HG02623 (cell line): ENCODE data around the gene ANKRD35.
"Not testable (repeated sequence)": the region's sequence is repeated elsewhere in the genome, so short reads cannot be mapped to it uniquely, and the experiment has no call there.

Experiments used
- ATAC-seq: cut with Tn5 transposase; IDR thresholded peaks from one replicate; pipeline ENCODE4 v1.9.1; 2021; ENCODE audit warnings: moderate library complexity; ENCODE audit not compliant: unreplicated experiment

ANKRD35 gene, protein sequence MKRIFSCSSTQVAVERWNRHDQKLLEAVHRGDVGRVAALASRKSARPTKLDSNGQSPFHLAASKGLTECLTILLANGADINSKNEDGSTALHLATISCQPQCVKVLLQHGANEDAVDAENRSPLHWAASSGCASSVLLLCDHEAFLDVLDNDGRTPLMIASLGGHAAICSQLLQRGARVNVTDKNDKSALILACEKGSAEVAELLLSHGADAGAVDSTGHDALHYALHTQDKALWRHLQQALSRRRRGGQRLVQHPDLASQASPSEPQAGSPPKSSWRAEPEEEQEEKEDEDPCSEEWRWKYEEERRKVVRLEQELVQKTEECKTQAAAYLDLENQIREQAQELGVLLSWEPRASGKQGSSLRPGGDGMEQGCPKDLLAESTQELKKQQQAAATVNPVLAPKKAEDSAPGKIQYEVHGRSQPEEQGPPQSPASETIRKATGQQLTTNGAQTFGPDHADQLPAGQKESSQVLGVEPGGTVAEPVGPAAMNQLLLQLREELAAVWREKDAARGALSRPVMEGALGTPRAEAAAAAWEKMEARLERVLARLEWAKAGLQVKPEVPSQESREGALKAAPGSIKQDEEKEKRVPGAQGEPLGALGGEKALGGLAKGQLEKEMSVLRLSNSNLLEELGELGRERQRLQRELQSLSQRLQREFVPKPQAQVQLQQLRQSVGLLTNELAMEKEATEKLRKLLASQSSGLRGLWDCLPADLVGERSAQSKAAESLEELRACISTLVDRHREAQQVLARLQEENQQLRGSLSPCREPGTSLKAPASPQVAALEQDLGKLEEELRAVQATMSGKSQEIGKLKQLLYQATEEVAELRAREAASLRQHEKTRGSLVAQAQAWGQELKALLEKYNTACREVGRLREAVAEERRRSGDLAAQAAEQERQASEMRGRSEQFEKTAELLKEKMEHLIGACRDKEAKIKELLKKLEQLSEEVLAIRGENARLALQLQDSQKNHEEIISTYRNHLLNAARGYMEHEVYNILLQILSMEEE

GRCh38 chr1:145885738-145886287 lies at the start of gene ANKRD35:
TSS of gene ANKRD35 (minus strand) at chr1:145885866. CDS start at chr1:145885758, 108 bp downstream.
- peak; percentile 99 for ATAC-seq

DNA sequence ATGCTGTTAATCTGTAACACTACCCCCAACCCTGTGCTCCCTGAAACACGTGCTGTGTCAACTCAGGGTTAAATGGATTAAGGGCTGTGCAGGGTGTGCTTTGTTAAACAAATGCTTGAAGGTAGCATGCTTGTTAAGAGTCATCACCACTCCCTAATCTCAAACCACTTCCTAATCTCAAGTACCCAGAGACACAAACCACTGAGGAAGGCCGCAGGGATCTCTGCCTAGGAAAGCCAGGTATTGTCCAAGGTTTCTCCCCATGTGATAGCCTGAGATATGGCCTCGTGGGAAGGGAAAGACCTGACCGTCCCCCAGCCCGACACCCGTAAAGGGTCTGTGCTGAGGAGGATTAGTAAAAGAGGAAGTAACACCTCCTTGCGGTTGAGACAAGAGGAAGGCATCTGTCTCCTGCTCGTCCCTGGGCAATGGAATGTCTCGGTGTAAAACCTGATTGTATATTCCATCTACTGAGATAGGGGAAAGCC lies 46.9 kb upstream of the ANKRD35 start:
- not testable (repeated sequence) for ATAC-seq

DNA sequence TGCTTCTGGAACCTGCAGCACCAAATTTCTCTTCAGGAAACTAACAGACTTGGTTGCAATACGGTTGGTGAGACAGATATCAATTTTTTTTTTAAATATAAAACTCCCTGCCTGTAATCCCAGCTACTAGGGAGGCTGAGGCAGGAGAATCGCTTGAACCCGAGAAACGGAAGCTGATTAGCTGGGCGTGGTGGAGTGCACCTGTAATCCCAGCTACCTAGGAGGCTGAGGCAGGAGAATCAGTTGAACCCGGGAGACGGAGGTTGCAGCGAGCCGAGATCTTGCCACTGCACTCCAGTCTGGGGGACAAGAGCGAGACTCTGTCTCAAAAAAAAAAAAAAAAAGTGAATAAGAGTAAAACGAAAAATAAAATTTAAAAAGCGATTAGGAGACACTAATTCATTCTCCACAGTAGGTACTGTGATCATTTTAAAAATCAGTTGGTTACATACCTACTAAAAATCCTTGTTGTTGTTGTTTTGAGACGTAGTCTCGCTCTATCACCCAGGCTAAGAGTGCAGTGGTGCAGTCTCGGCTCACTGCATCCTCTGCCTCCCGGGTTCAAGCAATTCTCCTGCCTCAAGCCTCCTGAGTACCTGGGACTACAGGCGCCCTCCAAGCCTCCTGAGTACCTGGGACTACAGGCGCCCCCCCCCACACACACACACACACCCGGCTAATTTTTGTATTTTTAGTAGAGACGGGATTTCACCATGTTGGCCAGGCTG lies 42.4 kb upstream of the ANKRD35 start:
- no peak for ATAC-seq

DNA sequence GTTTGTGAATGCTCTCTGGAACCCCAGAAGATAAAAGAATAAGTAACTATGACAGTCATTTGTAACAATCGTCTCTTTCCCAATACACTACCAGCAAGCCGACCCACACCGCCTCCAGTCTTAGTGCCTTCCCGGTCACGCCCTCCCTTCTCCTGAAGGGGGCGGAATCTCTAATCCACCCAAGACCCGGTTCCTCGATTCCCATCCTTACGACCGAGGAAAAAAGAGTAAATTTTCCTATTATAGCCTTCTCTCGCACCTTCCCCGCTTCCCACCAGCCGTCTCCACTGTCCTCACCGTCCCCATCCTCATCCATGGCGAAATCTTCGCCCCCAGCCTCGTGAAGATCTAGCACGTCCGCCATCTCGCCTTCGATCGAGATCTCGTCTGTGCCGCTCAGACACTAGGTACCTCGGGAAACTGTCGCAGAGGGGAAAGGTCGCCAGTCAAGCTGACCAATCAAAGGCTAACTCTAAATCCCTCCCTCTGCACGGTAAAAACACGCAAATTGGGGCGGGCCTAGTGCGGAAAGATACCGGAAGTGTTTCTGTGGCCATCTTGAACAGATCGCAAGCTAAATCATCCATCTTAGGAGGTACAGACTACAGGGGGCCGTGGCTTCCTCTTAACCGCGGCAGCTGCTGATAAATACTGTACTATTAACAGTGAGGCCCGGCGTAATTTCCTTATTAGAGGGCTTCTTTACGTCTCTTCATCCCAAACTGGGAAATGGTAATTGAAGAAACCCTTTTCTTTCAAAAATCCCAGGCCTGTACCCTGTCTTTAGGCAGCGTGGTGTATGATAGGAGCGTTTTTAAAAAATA lies 41.6 kb upstream of the ANKRD35 start, which contains the start of gene RBM8A:
Gene RBM8A, minus strand, starts transcription at position 422 of the 824 bp plus-strand sequence. Its CDS starts 58 bp downstream, at position 364.
- peak; percentile 93 for ATAC-seq

DNA sequence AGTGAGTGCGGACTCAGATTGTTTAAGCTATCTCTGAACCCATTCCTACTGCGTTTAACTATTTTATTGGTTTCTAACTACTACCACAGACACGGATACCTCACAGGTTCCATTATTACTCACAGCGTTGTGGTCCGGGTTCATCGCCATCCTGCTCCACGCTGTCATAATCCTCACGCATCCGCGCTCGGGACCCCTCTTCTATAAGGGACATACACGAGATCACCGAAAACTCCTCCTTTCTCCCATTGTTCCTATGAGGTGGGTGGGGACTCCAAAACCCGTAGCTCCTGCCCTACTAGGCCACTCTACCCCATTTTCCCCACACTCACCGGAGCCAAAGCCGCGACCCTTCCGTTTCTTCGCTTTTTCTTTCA lies 41.0 kb upstream of the ANKRD35 start:
- ATAC-seq = no peak

GRCh38 chr1:145922266-145922665 lies 36.6 kb upstream of the ANKRD35 start:
- ATAC-seq = no peak

DNA sequence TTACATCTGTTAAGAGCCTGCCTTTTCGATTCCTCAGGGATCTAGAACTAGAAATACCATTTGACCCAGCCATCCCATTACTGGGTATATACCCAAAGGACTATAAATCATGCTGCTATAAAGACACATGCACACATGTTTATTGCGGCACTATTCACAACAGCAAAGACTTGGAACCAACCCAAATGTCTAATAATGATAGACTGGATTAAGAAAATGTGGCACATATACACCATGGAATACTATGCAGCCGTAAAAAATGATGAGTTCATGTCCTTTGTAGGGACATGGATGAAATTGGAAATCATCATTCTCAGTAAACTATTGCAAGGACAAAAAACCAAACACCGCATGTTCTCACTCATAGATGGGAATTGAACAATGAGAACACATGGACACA lies 34.6 kb upstream of the ANKRD35 start:
- ATAC-seq = not testable (repeated sequence)

- ATAC-seq = no peak
Measured at GRCh38 chr1:145918992-145919939, 33.6 kb upstream of the ANKRD35 start.

DNA sequence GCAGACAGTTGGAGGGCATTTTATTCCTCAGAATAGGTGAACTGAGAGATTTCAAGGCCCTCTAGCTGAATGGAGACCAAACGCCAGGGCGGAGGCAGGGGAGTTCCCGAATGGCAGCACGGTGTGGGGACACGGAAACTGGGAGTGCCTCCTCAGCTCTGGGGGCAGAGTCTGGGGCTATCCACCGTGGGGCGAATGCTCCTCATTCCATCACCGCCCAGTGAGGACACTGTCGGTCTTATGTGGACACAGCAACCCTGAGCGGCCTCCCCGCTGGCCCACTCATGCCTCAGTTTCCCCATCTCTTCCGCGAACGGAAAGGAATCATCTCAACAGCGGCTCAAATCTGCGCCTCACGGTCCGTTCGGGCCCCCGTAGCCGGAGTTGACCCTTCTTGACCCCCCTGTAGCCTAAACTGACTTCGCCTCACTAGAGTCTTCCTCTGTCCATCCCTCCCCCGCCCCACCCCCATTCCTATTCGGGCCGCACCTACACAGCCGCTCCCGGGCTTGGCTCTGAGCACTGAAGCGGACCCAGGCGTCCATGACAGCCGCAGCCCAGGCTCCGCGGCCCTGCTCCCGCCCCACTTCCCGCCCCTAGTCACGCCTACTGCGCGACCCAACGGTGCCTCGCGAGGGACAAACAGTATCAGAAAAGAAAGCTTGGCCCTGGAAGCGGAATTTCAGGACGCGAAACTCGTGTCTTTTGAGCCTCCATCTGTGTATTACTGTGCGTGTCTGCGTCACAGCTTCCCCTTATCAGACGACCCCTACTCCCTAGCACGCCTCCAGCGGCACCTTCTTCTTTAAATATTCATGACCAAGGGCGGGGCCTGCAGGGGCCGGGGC lies 32.7 kb upstream of the ANKRD35 start, which contains the start of gene PEX11B:
Gene PEX11B, minus strand, starts transcription at position 574 of the 848 bp plus-strand sequence. Its CDS starts 29 bp downstream, at position 545.
- ATAC-seq = peak; percentile 91

GRCh38 chr1:145917595-145917994 lies 31.9 kb upstream of the ANKRD35 start:
- no peak for ATAC-seq

DNA sequence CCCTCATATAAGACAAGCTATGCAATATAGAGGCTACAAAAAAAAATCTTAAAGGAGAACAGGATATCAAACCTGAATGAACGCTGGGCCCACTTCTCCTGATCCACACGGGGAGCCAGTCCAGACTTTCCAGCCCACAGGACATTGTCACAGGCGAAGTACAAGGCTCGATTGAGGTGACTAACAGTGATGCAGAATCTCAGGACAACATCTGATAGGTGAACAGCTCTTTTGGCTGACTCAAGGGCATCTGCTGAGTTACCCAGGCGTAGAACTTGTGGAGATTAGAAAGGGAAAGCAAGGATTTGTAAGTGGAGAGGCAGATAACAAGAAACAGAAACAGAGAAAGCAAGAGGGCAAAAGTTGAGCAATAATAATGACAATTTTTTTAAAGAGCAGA lies 31.1 kb upstream of the ANKRD35 start:
- no peak for ATAC-seq

GRCh38 chr1:145912128-145912641 lies 26.5 kb upstream of the ANKRD35 start:
- ATAC-seq = no peak

DNA sequence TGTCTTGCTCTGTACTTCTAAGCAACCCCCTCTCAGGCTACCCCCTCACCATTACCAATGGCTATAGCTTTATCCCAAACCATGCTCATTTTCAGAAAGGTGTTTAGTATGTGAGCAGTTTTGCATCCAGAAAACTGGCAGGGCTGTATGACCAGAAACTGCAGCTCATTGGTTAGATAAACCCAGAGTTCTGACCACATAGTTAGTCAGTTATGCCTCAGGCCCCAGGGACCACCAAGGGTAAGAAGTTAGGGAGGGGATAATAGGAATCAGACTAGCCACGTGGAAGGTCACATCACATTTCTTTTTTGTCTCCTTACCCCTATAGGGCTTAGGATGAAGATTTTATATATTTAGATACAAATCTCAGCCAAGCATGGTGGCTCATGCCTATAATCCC lies 23.0 kb upstream of the ANKRD35 start:
- ATAC-seq = no peak

DNA sequence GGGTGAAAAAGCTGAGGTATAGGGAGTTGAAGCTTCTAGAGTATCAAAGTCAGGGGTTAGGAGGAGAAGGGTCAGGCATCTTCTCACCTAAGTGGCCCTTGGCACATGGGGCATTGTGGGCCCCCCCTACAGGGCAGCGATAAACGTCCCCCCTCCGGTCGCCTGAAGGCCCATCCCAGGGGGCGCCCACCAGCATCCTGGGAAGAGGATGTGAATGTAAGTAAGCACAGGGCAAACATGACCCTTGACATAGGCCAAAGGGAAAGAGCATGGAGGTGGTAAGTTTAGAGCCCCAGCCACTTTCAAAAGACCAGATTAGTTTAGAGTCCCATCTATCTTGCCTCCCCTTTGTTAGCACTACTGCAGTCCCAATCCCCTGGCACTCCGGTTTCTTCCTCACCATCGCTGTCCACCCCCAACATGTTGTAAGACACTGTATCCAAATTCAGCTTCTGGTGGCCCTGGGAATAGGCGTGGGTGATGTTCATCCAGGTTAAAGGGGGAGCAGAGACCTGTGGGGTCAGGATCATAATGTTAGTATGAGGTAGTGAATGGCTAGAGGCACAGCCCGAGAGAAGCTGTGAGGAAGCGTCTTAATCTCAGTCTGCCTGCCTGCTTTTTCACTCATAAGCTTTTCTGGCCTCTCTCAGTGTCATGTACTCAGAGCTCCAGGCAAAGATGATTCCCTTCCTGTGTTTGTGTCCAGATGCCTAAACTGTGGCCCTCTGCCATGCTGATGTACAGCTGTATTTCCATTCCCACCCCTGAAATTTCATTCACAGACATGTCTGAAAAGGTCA lies 21.5 kb upstream of the ANKRD35 start:
- no peak for ATAC-seq

DNA sequence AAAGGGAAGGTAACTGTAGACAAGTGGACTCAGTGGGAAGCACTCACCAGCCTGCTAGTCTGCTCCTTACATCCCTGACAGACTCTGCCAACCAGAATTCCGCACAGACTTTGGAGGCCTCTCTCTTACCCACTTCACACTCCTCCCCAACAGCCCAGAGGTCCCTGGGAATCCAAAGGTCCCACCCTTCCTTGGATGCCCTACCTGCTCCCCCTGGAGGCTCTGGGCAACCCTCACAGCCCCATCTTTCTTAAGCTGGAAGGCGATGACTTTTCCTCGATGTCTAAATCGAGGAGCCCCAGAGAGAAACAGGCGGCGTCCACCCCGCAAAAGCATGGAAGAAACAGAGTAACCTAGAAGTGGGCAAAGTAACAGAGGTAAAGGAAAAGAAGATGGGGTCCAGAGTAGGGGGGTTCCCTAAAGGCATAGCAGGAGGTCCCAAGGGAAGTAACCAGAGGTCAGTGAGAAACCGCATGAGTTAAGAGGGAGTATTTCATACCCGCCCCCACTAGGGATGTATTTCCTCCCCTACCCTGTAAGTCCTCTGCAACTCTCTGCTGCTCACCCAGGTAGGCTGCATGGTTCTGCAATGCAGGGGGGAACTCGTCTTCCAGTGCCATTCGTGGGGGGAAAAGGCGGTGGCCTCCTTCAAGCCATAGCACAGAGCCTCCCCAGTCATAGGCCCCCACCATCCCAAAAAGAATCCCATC lies 15.8 kb upstream of the ANKRD35 start:
- no peak for ATAC-seq

DNA sequence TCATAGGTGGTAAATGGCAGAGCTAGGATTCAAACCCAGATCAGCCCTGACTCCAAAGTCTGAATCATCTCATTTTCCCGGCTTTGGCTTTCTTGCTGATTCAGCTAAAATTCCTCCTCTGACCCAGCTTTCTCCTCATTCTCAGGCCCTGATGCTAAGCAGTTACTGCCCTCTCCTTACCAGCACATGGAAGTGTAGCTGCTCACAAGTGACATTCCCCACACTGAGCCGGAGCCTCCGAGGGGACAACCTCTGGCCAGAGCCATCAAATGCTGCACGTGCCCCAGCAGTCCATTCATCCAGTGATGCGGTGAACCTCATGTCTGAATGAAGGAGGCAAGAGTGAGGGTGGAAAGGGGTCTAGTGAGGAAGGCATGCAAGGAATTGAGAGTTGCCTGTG lies 13.1 kb upstream of the ANKRD35 start:
- no peak for ATAC-seq
